K562 (cell line): ENCODE data around the gene LRRFIP2. TPM values are rescaled to one million over a fixed set of nuclear protein-coding genes. Genes with fewer than 3 reads are reported as not detected.

Experiments used
- ATAC-seq: fragments of 200-7000 bp; cut with Tn5 transposase; 3 replicates; pipeline ENCODE4 v1.9.1; 2020; ENCODE audit warnings: moderate library complexity
- BruUV-seq: library from RNA; stranded (reverse); fragments of 400-500 nt; replicated peaks from 2 replicates; lab custom pipeline; 2021; lab: Mats Ljungman, UMichigan
- CTCF ChIA-PET: fragments of 300-600 bp; formaldehyde crosslinking; extraction: SDS; loops from one replicate; lab custom pipeline; 2021; ENCODE audit warnings: low intra/inter-chr PET ratio; lab: Yijun Ruan, JAX
- POLR2A ChIA-PET: fragments of 300-600, 350-650 bp; sonication (Branson Sonifier 250); formaldehyde crosslinking; extraction: SDS; loops from one replicate; lab custom pipeline; 2021; ENCODE audit warnings: antibody characterized with exemption, inconsistent platforms; lab: Yijun Ruan, JAX
- DNase-seq, 4 experiments: peaks; one replicate each; pipeline versions ENCODE4 v3.0.0 to v3.0.0-alpha.2; 2011 to 2018; ENCODE audit warnings: low spot score in 3 of 4, mixed read lengths in 3 of 4; ENCODE audit errors: extremely low read depth in 1 of 4
- FAIRE-seq: peaks from 2 replicates; lab custom pipeline; 2011; peaks lifted over from hg19 to GRCh38; lab: Jason Lieb, UNC
- H2AFZ ChIP-seq: 2 replicates; pipeline ENCODE4 v1.6.0; 2011; ENCODE audit warnings: low read depth, low read length, control low read depth, inconsistent platforms
- H3K27ac ChIP-seq: fragments of 200-600 bp; 3 replicates; pipeline ENCODE4 v1.8.0; 2011; ENCODE audit warnings: low read depth, mild to moderate bottlenecking, control low read depth, inconsistent platforms, low read length, moderate library complexity, mixed read lengths; ENCODE audit errors: extremely low read depth
- H3K27me3 ChIP-seq, 2 experiments: fragments of 300-600 bp in 1 of 2; 2 replicates in 1 of 2; 3 replicates in 1 of 2; pipeline versions ENCODE4 v1.6.0 to v1.8.0; 2011; ENCODE audit warnings: inconsistent platforms in 2 of 2, low read length in 2 of 2, mild to moderate bottlenecking in 1 of 2, mixed read lengths in 1 of 2, moderate library complexity in 1 of 2; ENCODE audit not compliant: control insufficient read depth in 2 of 2, insufficient read depth in 2 of 2
- H3K36me3 ChIP-seq: fragments of 300-600 bp; 3 replicates; pipeline ENCODE4 v1.8.0; 2011; ENCODE audit warnings: mild to moderate bottlenecking, low read length, inconsistent platforms; ENCODE audit not compliant: control insufficient read depth, insufficient read depth
- H3K4me1 ChIP-seq, 2 experiments: fragments of 200-600 bp in 1 of 2; replicated peaks in 1 of 2; 2 replicates in 1 of 2; 3 replicates in 1 of 2; pipeline versions ENCODE4 v1.5.1 to v1.8.0; 2011; ENCODE audit warnings: inconsistent platforms in 2 of 2, low read length in 2 of 2, mild to moderate bottlenecking in 1 of 2, mixed read lengths in 1 of 2, moderate library complexity in 1 of 2; ENCODE audit not compliant: control insufficient read depth in 2 of 2, insufficient read depth in 2 of 2
- H3K4me2 ChIP-seq: 2 replicates; pipeline ENCODE4 v1.6.1; 2011; ENCODE audit warnings: low read length, control low read depth, inconsistent platforms, mixed read lengths; ENCODE audit not compliant: insufficient read depth
- H3K4me3 ChIP-seq: fragments of 200-600 bp; sonication (generic), shearing (Covaris generic); 2 replicates; pipeline ENCODE4 v1.5.1; 2016; ENCODE audit warnings: control low read depth, inconsistent platforms
- H3K79me2 ChIP-seq: fragments of 200-600 bp; 3 replicates; pipeline ENCODE4 v1.8.0; 2011; ENCODE audit warnings: low read length, inconsistent platforms; ENCODE audit not compliant: control insufficient read depth, insufficient read depth
- H3K9ac ChIP-seq, 2 experiments: 2 replicates each; pipeline versions ENCODE4 v1.6.0 to v1.6.1; 2011; ENCODE audit warnings: low read depth in 2 of 2, low read length in 2 of 2, control low read depth in 1 of 2, inconsistent platforms in 1 of 2, mild to moderate bottlenecking in 1 of 2, mixed read lengths in 1 of 2; ENCODE audit not compliant: insufficient read depth in 1 of 2
- H3K9me1 ChIP-seq: one replicate; pipeline ENCODE4 v1.6.0; 2011; ENCODE audit warnings: inconsistent platforms, mild to moderate bottlenecking, low read length, moderate library complexity; ENCODE audit not compliant: control insufficient read depth, insufficient read depth
- H3K9me3 ChIP-seq: replicated peaks from 2 replicates; pipeline ENCODE4 v1.5.1; 2011; ENCODE audit warnings: low read depth, low read length, inconsistent platforms; ENCODE audit not compliant: control insufficient read depth, insufficient read depth
- H4K20me1 ChIP-seq: replicated peaks from 2 replicates; pipeline ENCODE4 v1.6.1; 2011; ENCODE audit warnings: low read length, inconsistent platforms, mixed read lengths; ENCODE audit not compliant: control insufficient read depth, insufficient read depth
- BDP1 ChIP-seq: IDR thresholded peaks from 3 replicates; pipeline ENCODE4 v1.6.1; 2011; ENCODE audit not compliant: insufficient read length, insufficient read depth
- BRCA1 ChIP-seq, 2 experiments: fragments of 450-650 bp in 1 of 2; sonication (generic) in 1 of 2; formaldehyde crosslinking in 1 of 2; IDR thresholded peaks; 2 replicates each; pipeline versions ENCODE4 v1.5.0 to v1.6.1; 2017 to 2020; ENCODE audit warnings: mild to moderate bottlenecking in 1 of 2, missing genetic modification reagents in 1 of 2
- HEY1 ChIP-seq: fragments of 250-450 bp; sonication (Bioruptor Pico); IDR thresholded peaks from 2 replicates; pipeline ENCODE4 v1.5.0; 2020; ENCODE audit warnings: mild to moderate bottlenecking, moderate library complexity, borderline replicate concordance
- PHF20 ChIP-seq: fragments of 450-650 bp; IDR thresholded peaks from 2 replicates; pipeline ENCODE4 v1.6.1; 2018; ENCODE audit not compliant: partially characterized antibody
- TRIM25 ChIP-seq: fragments of 450-650 bp; IDR thresholded peaks from 2 replicates; pipeline ENCODE4 v1.7.0; 2016; ENCODE audit warnings: borderline replicate concordance
- WGBS: fragments of 100-300 bp; shearing (Covaris generic); methylation state at CpG from one replicate; pipeline ENCODE4 v1.1.6; 2016; ENCODE audit warnings: low coverage, mixed read lengths; ENCODE audit not compliant: insufficient coverage; ENCODE audit errors: missing lambda C conversion rate; 5-methylcytosine and 5-hydroxymethylcytosine counted together
- in situ Hi-C: fragments of 300-500 bp; cut with MboI; formaldehyde crosslinking; loops from 4 replicates; pipeline ENCODE4 v1.15.0; 2018; ENCODE audit warnings: inconsistent platforms, mixed read lengths
- intact Hi-C: fragments of 100-400 bp; cut with micrococcal nuclease; formaldehyde crosslinking; loops from 2 replicates; pipeline ENCODE4 v1.14.2; 2022
- polyA plus RNA-seq, 8 experiments: library from polyadenylated mRNA; depleted of rRNA in 4 of 8; stranded (reverse) in 5 of 8; unstranded in 3 of 8; fragments of >200 nt; fragmentation: Nextera tagmentation in 2 of 8; fragmentation: Illumina TruSeq in 1 of 8; extraction: Ambion mirVana in 2 of 8; extraction: Trizol in 1 of 8; gene quantifications; 2 replicates each; pipeline versions ENCODE4 v1.2.1 to v1.2.3, GENCODE V29; 2011 to 2014; ENCODE audit warnings: inconsistent platforms in 1 of 8, missing spikeins in 1 of 8
- total RNA-seq, 7 experiments: library from RNA; depleted of rRNA in 6 of 7; stranded (reverse); fragments of >200 nt in 6 of 7; fragmentation: Illumina TruSeq in 2 of 7; extraction: Trizol in 2 of 7; gene quantifications; 2 replicates each; pipeline versions ENCODE4 v1.2.1 to v1.2.3, GENCODE V29; 2011 to 2021; ENCODE audit warnings: low replicate concordance in 1 of 7
- TF ChIP-seq, protein P1 (sequence below): IDR thresholded peaks from 3 replicates; pipeline ENCODE4 v1.6.1; 2011; ENCODE audit warnings: borderline replicate concordance, mild to moderate bottlenecking, moderate library complexity; ENCODE audit not compliant: insufficient read length; ENCODE audit errors: extremely low read depth

The LRRFIP2 gene
- total and polyA plus RNA-seq, 9 of the 15 experiments (the other 6 are each of a cell fraction or from before 2014, with no cell fraction given): 9.9 to 53.9 (median 42.7) TPM

GRCh38 chr3:37087870-37088269, 86.5 kb downstream of the LRRFIP2 start:
- no peak overlapping the region for H2AFZ ChIP-seq
- no peak overlapping the region for H3K9ac ChIP-seq
- no peak overlapping the region for H3K4me2 ChIP-seq
- DNase-seq: no peak
- ChIA-PET CTCF (no interaction called here), POLR2A (no interaction called here)
- H3K36me3 ChIP-seq: peaks cover 30% of the 10 kb centered on the region; the same call in 2 of the 3 replicates
- no peak overlapping the region for H3K4me3 ChIP-seq
- intact Hi-C loops: no loop called here
- FAIRE-seq: no peak
- H3K9me1 ChIP-seq: no peaks in the 10 kb centered on the region
- no peaks in the 10 kb centered on the region for H3K79me2 ChIP-seq
- no peaks in the 10 kb centered on the region for H3K4me1 ChIP-seq
- no peak overlapping the region for H3K27ac ChIP-seq
- H4K20me1 ChIP-seq: no peaks in the 10 kb centered on the region
- in situ Hi-C loops: no loop called here
- no peaks in the 10 kb centered on the region for H3K9me3 ChIP-seq
- ATAC-seq: no peak
- 95% methylated on average over 2 of the region's 2 CpGs for WGBS
- BruUV-seq: no TSS peak
- H3K27me3 ChIP-seq: no peaks in the 10 kb centered on the region
- TF ChIP-seq HEY1 (CRISPR knock-in tag): no peak
- no peak for TF ChIP-seq BDP1
- no peak for TF ChIP-seq BRCA1 (IDR thresholded peaks at IDR 0.05)
- TF ChIP-seq BRCA1 (CRISPR knock-in tag; IDR thresholded peaks at IDR 0.05): no peak
- TF ChIP-seq TRIM25: no peak
- TF ChIP-seq PHF20: no peak
- TF ChIP-seq, protein P1, sequence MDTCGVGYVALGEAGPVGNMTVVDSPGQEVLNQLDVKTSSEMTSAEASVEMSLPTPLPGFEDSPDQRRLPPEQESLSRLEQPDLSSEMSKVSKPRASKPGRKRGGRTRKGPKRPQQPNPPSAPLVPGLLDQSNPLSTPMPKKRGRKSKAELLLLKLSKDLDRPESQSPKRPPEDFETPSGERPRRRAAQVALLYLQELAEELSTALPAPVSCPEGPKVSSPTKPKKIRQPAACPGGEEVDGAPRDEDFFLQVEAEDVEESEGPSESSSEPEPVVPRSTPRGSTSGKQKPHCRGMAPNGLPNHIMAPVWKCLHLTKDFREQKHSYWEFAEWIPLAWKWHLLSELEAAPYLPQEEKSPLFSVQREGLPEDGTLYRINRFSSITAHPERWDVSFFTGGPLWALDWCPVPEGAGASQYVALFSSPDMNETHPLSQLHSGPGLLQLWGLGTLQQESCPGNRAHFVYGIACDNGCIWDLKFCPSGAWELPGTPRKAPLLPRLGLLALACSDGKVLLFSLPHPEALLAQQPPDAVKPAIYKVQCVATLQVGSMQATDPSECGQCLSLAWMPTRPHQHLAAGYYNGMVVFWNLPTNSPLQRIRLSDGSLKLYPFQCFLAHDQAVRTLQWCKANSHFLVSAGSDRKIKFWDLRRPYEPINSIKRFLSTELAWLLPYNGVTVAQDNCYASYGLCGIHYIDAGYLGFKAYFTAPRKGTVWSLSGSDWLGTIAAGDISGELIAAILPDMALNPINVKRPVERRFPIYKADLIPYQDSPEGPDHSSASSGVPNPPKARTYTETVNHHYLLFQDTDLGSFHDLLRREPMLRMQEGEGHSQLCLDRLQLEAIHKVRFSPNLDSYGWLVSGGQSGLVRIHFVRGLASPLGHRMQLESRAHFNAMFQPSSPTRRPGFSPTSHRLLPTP: no peak
